NCI-H187 treated with DMSO at 0.1 percent for 48 hours (cell line): ENCODE data around the gene STT3B.

Source experiments
- DNase-seq: peaks from one replicate; lab custom pipeline; 2025; lab: John Stamatoyannopoulos, UW

Gene STT3B

GRCh38 chr3:31552103-31552502 lies 19.4 kb downstream of the STT3B start:
- no peak for DNase-seq

GRCh38 chr3:31553258-31553657 lies 20.5 kb downstream of the STT3B start:
- DNase-seq, result no peak

GRCh38 chr3:31555204-31555603 lies 22.5 kb downstream of the STT3B start:
- DNase-seq, result no peak

GRCh38 chr3:31559872-31560534 lies 27.3 kb downstream of the STT3B start:
- DNase-seq, result no peak

- DNase-seq, result no peak
These were observed 29.2 kb downstream of the STT3B start for GRCh38 chr3:31561891-31562290.

GRCh38 chr3:31562525-31562924 lies 29.8 kb downstream of the STT3B start:
- no peak for DNase-seq

GRCh38 chr3:31565288-31565687 lies 32.6 kb downstream of the STT3B start:
- no peak for DNase-seq

GRCh38 chr3:31567036-31567435 lies 34.3 kb downstream of the STT3B start:
- DNase-seq, result no peak

GRCh38 chr3:31568649-31569048 lies 35.9 kb downstream of the STT3B start:
- no peak for DNase-seq

- no peak for DNase-seq
These were observed 38.6 kb downstream of the STT3B start for GRCh38 chr3:31571325-31571724.

- DNase-seq, result no peak
These were observed 39.7 kb downstream of the STT3B start for GRCh38 chr3:31572236-31573004.

- DNase-seq, result no peak
These were observed 40.5 kb downstream of the STT3B start for GRCh38 chr3:31573036-31573779.

GRCh38 chr3:31575448-31575847 lies 42.7 kb downstream of the STT3B start:
- no peak for DNase-seq

GRCh38 chr3:31576521-31576920 lies 43.8 kb downstream of the STT3B start:
- DNase-seq, result no peak

GRCh38 chr3:31577232-31577631 lies 44.5 kb downstream of the STT3B start:
- no peak for DNase-seq

GRCh38 chr3:31579828-31580227 lies 47.1 kb downstream of the STT3B start:
- DNase-seq, result no peak

- no peak for DNase-seq
These were observed 47.9 kb downstream of the STT3B start for GRCh38 chr3:31580645-31581044.

GRCh38 chr3:31581660-31582059 lies 48.9 kb downstream of the STT3B start:
- DNase-seq, result no peak

GRCh38 chr3:31589228-31589627 lies 56.5 kb downstream of the STT3B start:
- no peak for DNase-seq

- DNase-seq, result no peak
These were observed 57.9 kb downstream of the STT3B start for GRCh38 chr3:31590650-31591049.

GRCh38 chr3:31592764-31593163 lies 60.0 kb downstream of the STT3B start:
- no peak for DNase-seq

GRCh38 chr3:31596176-31596575 lies 63.5 kb downstream of the STT3B start:
- no peak for DNase-seq

- DNase-seq, result no peak
These were observed 67.7 kb downstream of the STT3B start for GRCh38 chr3:31600431-31600830.
